Measurements from ENCODE around the gene PAFAH1B1.
A peak's percentile ranks its signal among the peaks of the same experiment; 100 is the strongest.

The PAFAH1B1 gene

DNA sequence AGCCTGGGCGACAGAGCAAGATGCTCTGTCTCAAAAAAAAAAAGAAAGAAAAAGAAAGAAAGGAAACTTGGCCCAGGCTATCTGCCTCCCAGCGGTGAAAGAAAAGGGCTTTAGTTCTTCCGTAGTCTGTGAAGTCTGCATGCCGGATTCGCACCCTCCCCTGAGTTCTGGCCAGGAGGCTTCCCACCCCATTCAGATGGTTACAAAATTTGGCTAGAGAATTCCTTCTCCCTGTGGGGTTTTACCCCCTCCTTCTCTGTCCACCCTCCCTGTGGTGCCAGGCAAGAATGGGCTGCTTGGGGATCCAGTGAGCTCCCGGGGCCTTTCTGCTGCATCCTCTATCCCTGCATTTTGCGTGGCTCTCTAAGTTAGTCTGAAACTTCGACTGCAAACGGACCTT lies 37.8 kb downstream of the PAFAH1B1 start:
- TF ChIP-seq, protein P1, sequence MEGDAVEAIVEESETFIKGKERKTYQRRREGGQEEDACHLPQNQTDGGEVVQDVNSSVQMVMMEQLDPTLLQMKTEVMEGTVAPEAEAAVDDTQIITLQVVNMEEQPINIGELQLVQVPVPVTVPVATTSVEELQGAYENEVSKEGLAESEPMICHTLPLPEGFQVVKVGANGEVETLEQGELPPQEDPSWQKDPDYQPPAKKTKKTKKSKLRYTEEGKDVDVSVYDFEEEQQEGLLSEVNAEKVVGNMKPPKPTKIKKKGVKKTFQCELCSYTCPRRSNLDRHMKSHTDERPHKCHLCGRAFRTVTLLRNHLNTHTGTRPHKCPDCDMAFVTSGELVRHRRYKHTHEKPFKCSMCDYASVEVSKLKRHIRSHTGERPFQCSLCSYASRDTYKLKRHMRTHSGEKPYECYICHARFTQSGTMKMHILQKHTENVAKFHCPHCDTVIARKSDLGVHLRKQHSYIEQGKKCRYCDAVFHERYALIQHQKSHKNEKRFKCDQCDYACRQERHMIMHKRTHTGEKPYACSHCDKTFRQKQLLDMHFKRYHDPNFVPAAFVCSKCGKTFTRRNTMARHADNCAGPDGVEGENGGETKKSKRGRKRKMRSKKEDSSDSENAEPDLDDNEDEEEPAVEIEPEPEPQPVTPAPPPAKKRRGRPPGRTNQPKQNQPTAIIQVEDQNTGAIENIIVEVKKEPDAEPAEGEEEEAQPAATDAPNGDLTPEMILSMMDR (IDR thresholded peaks at IDR 0.05), result no peak
- H3K4me3 ChIP-seq, result peak overlapping the region; percentile 26
- DNase-seq (ENCODE audit: low spot score), result no peak
- no peak overlapping the region for H3K27ac ChIP-seq

DNA sequence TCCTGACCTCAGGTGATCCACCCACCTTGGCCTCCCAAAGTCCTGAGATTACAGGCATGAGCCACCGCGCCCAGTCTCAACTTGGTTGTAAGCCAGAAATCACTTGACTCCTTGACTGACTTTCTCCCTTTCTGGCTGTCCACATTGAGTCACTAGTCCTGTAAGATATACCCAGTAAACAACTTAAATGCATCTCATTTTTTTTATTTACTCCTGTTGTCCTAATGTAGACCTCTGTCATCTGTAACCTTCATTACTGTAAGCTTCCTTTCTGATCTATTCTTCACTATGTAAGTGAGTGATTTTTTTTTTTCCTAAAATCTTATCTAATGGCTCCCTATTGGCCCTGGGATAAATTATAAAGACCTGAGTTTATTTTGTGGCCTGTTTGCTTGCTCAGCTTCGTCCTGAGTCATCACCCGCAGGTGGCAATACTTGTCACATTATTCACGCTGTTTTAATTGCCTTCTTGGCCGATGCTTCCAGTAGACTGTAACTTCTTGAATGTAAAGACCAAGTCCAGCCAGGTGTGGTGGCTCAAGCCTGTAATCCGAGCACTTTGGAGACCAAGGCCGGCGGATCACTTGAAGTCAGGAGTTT lies 41.0 kb downstream of the PAFAH1B1 start:
- H3K4me3 ChIP-seq, result no peak overlapping the region
- TF ChIP-seq, protein P1 (IDR thresholded peaks at IDR 0.05), result no peak
- no peak for DNase-seq (ENCODE audit: low spot score)
- no peak overlapping the region for H3K27ac ChIP-seq

DNA sequence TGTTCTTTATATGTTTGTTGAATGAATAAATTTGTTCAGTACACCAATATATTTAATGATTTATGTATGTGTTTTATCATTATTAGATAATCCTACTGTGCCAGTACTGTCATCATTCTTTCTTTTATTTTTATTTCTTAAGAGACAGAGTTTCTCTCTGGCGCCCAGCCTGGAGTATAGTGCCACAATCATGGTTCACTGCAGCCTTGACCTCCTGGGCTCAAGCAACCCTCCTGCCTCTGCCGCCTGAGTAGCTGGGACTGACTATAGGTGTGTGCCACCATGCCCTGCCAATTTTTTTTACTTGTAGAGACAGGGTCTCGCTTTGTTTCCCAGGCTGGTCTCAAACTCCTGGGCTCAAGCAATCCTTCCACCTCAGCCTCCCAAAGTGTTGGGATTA lies 41.8 kb downstream of the PAFAH1B1 start:
- TF ChIP-seq, protein P1 (IDR thresholded peaks at IDR 0.05), result no peak
- no peak overlapping the region for H3K4me3 ChIP-seq
- H3K27ac ChIP-seq, result no peak overlapping the region
- DNase-seq (ENCODE audit: low spot score), result no peak

DNA sequence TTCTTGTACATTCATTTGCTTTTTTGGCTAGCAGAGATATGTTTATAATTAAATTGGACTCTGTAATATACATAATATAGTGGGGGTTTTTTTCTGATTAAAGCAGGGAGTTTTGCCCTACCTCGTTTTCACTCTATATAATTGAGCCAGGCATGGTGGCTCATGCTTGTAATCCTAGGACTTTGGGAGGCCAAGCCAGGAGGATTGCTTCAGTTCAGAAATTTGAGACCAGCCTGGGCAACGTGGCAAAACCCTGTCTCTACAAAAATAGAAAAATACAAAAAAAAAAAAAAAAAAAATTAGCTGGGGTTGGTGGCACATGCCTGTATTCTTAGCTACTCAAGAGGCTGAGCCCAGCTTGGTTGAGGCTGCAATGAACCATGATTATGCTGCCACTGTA lies 42.2 kb downstream of the PAFAH1B1 start:
- DNase-seq (ENCODE audit: low spot score), result no peak
- Histone ChIP-seq H3K4me3 (no peak overlapping the region), H3K27ac (no peak overlapping the region)
- TF ChIP-seq, protein P1 (IDR thresholded peaks at IDR 0.05), result no peak

DNA sequence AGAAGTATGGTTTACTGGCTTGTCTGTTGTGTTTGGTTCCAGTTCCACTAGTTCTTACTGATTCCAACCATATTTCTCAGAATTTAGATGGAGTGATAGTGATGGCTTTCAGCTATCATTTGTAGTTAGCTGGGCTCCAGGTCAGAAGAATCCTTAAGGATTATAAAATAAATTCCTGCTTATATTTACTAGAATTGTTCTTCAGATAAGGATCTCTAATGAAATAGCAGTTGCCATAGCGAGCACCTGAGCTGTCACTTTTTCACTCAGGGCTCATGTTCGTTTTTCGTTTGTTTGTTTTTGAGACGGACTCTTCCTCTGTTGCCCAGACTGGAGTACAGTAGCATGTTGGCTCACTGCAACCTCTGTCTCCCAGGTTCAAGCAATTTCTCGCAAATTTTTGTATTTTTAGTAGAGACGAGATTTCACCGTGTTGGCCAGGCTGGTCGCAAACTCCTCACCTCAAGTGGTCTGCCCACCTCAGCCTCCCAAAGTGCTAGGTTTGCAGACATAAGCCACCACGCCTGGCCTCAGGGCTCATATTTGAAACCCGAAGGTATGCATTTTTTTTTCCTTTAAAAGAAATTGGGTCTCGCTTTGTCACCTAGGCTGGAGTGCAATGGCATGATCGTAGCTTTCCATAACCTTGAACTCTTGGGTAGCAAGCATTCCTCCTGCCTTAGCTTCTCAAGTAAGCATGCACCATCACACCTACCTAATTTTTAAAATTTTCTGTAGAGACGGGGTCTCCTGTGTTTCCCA lies 42.9 kb downstream of the PAFAH1B1 start:
- no peak for DNase-seq (ENCODE audit: low spot score)

DNA sequence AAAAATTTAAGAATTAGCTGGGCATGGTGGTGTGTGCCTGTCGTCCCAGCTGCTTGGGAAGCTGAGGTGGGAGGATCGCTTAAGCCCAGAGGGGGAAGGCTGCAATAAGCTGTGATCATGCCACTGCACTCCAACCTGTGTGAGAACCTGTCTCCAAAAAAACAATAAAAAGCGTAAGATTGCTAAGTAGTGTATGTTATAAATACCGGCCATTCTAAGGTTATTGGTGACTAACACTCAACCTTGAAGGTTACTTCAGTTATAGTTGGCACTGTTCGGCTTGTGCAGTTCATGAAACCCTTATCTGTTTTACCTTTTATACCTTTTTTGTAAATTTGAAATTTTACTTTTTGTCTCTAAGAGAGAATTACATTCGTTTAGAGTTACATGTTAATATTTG lies 44.0 kb downstream of the PAFAH1B1 start:
- no peak overlapping the region for H3K27ac ChIP-seq
- no peak for DNase-seq (ENCODE audit: low spot score)
- H3K4me3 ChIP-seq, result no peak overlapping the region
- TF ChIP-seq, protein P1 (IDR thresholded peaks at IDR 0.05), result no peak

More for the DNA sequence above, 42.9 kb downstream of the PAFAH1B1 start:
- no peak overlapping the region for H3K27ac ChIP-seq
- TF ChIP-seq, protein P1 (IDR thresholded peaks at IDR 0.05), result no peak
- H3K4me3 ChIP-seq, result no peak overlapping the region

DNA sequence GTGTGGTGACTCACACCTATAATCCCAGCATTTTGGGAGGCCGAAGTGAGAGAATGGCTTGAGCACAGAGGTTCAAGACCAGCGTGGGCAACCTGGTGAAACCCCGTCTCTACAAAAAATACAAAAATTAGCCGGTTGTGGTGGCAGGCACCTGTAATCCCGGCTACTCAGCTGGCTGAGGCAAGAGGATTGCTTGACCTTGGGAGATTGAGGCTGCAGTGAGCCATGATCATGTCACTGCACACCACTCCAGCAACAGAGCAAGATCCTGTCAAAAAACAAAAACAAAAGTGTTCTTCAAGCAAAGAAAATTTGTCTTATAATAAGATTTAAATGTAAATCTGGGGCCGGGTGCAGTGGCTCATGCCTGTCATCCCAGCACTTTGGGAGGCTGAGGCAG lies 51.5 kb downstream of the PAFAH1B1 start:
- Histone ChIP-seq H3K4me3 (no peak overlapping the region), H3K27ac (no peak overlapping the region)
- TF ChIP-seq, protein P1 (IDR thresholded peaks at IDR 0.05), result no peak
- no peak for DNase-seq (ENCODE audit: low spot score)
